ENCODE results near the gene HEMK1. TPM values are rescaled to one million over a fixed set of nuclear protein-coding genes. Genes with fewer than 3 reads are reported as not detected.
A peak's percentile ranks its signal among the peaks of the same experiment; 100 is the strongest.

The HEMK1 gene
- total RNA-seq, 1 donor: 8.6 TPM

- DNase-seq (ENCODE audit: low read depth): no peak
- no peak for TF ChIP-seq CTCF (IDR thresholded peaks at IDR 0.05; ENCODE audit: insufficient read depth, low read depth, low read length)
- no peak overlapping the region for H3K4me3 ChIP-seq (ENCODE audit: low read depth, low read length)
These were observed 14.8 kb upstream of the HEMK1 start for GRCh38 chr3:50554553-50554952.

DNA sequence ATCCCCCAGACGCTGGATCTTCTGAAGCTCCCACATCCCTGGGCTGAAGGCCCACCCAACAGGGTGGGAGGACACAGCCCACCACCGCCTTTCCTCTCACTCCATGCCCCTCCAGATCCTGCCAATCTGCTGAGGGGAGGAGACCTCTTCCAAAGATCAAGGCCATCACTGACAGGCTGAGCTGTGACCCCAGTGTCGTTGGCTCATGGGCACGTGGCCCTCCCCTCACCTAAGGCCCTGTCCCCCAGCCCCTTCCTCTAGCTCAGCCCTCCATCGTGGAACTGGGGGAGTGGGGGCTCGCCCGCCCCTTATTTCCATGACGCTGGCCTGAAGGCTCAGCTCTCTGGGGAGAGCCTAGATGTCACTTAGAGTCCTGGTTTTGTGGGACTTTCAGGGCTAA is 12.2 kb upstream of the HEMK1 start:
- DNase-seq (ENCODE audit: low read depth): no peak
- TF ChIP-seq CTCF (IDR thresholded peaks at IDR 0.05; ENCODE audit: insufficient read depth, low read depth, low read length): no peak
- no peak overlapping the region for H3K4me3 ChIP-seq (ENCODE audit: low read depth, low read length)

DNA sequence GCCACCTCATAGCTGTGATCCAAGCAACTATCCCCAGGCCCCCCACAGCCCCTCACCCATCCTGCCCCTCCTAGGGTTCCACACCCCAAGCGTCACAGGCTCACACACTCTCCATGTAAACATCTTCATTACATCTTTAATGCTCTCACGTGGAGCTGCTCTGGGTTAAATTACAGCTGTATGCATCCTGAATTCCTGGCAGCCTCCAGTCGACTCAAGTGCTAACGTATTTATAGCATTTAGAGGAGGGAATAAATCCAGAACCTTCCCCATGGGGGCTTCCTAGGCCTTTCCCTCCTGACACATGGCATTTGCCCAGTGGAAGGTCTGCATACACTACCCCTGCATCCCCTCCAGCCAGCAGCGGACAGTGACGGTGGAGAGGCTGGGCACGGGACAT is 11.4 kb upstream of the HEMK1 start:
- no peak overlapping the region for H3K4me3 ChIP-seq (ENCODE audit: low read depth, low read length)
- DNase-seq (ENCODE audit: low read depth): no peak
- TF ChIP-seq CTCF (IDR thresholded peaks at IDR 0.05; ENCODE audit: insufficient read depth, low read depth, low read length): no peak

DNA sequence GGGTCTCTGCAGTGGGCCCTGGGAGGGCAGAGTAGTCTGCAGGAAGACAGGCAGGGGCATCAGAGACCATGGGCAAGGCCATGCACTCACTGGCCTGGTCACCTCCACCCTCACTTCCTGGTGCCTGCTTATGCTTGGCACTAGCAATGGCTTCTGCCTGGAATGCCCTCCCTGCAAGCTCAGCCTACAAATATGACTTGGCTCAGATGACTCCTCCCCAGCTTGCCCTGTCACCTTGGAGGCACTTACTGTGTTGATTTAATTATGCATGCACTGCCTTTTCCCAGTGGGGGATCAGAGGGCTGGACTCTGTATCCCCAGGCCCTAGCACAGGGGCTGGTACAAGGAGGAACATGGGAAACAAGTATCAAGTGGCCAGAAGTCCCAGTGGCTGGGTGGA is 9.6 kb upstream of the HEMK1 start:
- no peak for TF ChIP-seq CTCF (IDR thresholded peaks at IDR 0.05; ENCODE audit: insufficient read depth, low read depth, low read length)
- no peak overlapping the region for H3K4me3 ChIP-seq (ENCODE audit: low read depth, low read length)
- no peak for DNase-seq (ENCODE audit: low read depth)

DNA sequence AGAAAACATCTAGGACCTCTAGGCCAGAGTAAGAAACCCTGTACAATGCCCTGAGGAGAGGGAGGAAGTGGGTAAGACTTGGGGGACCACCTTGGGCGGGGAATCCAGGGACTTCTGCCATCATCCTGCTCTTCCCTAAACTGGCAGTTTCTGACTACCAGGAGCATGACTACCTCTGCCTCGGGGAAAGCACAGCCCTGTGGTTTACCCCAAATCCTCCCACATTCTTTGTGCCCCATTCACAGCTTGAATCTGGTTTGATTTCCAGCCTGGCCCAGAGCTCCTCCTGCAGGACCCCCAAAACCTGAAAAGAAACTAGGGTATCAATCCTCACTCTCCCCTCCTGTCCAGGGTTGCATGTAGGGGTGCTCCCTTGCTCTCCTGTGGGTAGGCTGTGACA is 6.5 kb upstream of the HEMK1 start:
- TF ChIP-seq CTCF (IDR thresholded peaks at IDR 0.05; ENCODE audit: insufficient read depth, low read depth, low read length): no peak
- no peak overlapping the region for H3K4me3 ChIP-seq (ENCODE audit: low read depth, low read length)
- peak; percentile 12 for DNase-seq (ENCODE audit: low read depth)

GRCh38 chr3:50563867-50564266 is 5.5 kb upstream of the HEMK1 start:
- H3K4me3 ChIP-seq (ENCODE audit: low read depth, low read length): no peak overlapping the region
- DNase-seq (ENCODE audit: low read depth): no peak
- no peak for TF ChIP-seq CTCF (IDR thresholded peaks at IDR 0.05; ENCODE audit: insufficient read depth, low read depth, low read length)

GRCh38 chr3:50564321-50564720 is 5.0 kb upstream of the HEMK1 start:
- no peak for TF ChIP-seq CTCF (IDR thresholded peaks at IDR 0.05; ENCODE audit: insufficient read depth, low read depth, low read length)
- DNase-seq (ENCODE audit: low read depth): no peak

More at GRCh38 chr3:50564321-50564720, 5.0 kb upstream of the HEMK1 start:
- H3K4me3 ChIP-seq (ENCODE audit: low read depth, low read length): no peak overlapping the region

Data from fibroblast of villous mesenchyme (primary cell).